GM18951 (cell line): ENCODE data around the gene CACNA1D.

Source experiments
- POLR2A ChIP-seq: IDR thresholded peaks from 4 replicates; pipeline ENCODE4 v1.6.1; 2011; ENCODE audit warnings: mild to moderate bottlenecking; ENCODE audit not compliant: insufficient read length, insufficient read depth; ENCODE audit errors: extremely low read depth
- in situ Hi-C: fragments of 300-500 bp; cut with MboI; formaldehyde crosslinking; loops from one replicate; pipeline ENCODE4 v1.12.0; 2022; ENCODE audit warnings: low sequenced_read_pairs, mixed read lengths, inconsistent platforms; ENCODE audit not compliant: unreplicated experiment

The CACNA1D gene

DNA sequence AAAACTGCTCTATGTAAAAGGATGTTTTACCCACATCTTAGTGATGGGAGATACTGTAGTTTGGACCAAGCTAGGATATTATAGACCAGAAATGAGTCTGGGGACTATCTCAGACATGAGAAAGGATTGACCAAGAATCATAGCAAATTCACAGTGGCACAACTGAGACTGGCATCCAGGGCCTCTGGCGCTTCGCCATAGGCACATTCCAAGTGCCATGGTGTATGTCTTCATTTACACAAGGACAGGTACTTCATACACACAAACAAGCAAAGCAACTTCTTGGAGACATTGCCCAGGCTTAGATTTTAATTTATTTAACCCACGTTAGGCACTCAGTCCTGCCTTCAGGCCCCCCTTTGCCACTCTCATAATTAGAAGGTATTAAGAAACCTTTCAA, 28.9 kb downstream of the CACNA1D start:
- TF ChIP-seq POLR2A, result no peak
- in situ Hi-C loops, result no loop called here

DNA sequence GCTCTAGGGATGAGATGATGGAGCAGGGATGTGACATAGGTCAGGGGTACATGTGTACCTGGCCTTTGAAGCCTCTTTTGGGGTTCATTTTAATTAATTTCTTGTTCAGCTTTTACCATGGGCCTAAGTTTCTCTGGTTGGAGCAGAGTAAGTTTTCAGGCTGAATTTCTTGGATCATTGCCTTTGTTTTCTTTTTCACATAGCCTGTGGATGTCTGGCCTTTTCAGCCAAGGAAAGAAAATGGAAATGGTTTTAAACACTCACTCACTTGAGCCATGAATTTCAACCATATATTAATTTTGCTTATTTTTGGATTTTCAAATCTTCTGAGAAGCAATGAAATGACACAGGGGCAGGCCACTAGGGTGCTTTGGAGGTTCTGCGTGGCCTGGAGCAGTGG, 30.2 kb downstream of the CACNA1D start:
- TF ChIP-seq POLR2A, result no peak
- in situ Hi-C loops, result no loop called here

DNA sequence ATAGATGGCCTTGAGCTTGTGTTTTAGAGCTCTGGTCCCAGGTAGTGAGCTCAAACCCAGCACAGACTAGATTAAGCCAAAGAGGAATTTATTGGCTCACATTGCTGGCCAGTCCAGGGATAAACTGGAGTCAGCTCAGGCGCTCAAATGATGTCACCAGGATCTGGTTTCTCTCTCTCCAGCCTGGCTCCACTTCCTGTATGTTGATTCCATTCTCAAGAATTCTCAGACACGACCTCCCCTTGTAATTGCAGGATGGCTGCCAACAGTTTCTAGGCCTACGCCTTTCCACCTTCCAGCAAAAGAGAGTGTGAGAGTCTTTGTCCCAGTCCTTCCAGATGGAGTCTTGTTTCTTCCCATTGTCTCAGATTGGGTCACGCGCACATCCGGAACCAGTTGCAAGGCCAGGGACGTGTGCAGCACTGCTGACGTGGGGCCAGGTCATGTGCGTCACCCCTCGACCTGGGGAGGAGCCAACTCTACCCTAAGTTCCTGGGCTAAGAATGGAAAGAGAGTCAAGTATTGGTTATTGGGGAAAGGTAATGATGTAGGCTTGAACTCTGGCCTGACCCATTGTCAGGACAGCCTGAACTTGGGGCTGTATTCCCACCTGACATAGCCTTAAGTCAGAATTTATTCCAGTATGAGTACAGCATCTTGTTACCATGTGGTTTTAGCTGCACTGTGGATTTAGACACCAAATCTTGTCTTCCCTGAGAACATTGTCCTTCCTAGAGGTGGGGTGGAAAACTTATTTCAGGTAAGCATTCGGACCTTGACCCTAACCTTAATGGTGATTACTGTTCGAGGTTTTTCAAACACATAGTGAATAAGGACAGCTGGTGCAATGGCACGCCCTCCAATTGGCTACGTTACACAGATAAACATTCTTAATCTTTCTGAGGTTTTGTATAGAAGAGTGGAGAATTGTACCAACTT, 31.6 kb downstream of the CACNA1D start:
- TF ChIP-seq POLR2A, result no peak
- in situ Hi-C loops, result no loop called here

DNA sequence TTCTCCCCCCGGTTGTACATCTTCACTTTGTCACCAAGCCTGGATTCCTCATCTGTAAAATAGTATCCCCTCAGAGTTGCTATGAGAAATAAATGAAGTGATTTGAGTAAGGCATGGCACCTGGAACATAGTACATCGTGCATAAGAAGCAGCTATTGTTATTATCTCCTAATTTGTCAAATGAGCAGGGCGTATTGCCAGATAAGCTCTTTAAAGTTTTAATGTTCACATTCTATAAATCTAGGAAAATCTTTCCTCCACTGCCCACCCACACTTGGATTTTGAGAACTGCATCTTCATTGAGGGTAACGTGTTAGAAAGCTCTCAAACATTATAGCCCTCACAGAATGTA, 32.3 kb downstream of the CACNA1D start:
- no peak for TF ChIP-seq POLR2A
- in situ Hi-C loops, result no loop called here

DNA sequence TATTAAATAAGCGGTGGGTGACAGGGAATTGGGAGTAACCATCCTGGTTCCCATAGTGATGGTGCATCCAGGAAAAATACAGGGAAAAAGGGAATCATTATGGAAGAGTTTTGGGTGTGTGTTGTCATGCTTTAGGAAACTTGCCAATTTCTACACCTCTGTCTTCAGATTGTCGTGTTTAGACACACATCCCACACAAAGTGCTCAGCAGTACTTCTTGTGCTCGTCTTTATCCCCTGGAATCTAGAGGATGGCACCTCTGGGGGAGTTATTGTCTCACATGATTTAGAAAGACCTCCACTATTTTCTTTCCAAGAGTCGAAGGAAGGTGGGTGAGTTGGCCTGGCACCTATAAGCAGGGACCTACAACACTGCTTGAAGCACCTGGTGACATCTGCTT, 35.8 kb downstream of the CACNA1D start:
- TF ChIP-seq POLR2A, result no peak
- in situ Hi-C loops, result no loop called here

DNA sequence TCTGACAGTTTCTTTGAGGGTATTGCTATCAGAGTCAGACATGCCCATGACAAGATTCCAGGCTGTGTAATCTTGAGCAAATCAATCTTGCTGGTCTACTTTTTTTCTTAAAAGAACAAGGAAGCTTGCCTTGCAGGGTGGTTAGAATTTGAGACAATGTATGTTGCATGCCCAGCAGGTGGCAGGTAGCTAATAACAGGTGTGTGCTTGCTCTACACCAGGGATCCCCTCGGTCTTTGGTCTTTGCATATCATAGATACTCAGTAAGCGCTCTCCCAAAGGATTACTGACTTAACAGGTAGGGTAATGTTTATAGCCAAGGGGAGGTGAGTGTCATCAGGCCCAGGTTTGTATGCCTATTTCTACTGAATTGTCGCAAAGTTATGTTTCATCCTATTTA, 37.3 kb downstream of the CACNA1D start:
- in situ Hi-C loops, result no loop called here
- no peak for TF ChIP-seq POLR2A

DNA sequence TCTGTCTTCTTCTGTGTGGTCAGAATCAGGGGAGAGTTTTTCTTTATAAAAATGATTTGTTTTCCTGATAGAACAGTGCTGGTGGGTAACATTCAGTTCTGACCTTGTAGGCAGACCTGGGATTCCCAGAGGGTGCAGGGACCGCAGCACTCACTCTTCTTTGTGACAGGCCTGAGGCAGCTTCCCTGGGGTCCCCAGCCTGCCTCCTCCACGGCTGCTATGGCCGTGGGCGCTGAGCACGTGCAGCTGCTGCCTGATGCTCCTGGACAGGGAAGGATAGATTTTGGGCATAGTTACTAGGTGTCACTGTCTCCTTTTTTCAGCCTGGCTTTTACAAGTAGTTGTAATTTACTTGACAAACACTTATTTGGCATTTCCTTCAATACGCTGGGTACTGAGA, 39.1 kb downstream of the CACNA1D start:
- no peak for TF ChIP-seq POLR2A
- in situ Hi-C loops, result no loop called here

DNA sequence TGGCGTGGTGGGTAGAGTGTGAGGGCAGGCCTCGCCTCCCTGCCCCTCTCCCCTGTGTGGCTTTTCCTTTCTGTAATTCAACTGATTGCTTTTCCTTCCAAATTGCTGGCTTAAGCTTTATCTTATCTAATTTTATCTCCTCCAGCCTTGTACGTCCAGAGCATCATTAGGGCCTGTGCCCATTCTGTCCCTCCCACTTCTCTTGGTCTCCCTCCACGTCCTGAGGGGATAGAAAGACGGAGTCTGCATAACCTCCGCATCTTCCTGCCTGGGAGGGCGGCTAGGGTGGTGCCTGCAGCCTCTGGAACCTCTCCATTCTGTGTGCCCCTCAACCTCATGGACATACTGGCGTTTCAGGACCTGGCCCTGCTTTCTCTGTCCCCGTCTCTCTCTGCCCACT, 39.8 kb downstream of the CACNA1D start:
- in situ Hi-C loops, result no loop called here
- no peak for TF ChIP-seq POLR2A

DNA sequence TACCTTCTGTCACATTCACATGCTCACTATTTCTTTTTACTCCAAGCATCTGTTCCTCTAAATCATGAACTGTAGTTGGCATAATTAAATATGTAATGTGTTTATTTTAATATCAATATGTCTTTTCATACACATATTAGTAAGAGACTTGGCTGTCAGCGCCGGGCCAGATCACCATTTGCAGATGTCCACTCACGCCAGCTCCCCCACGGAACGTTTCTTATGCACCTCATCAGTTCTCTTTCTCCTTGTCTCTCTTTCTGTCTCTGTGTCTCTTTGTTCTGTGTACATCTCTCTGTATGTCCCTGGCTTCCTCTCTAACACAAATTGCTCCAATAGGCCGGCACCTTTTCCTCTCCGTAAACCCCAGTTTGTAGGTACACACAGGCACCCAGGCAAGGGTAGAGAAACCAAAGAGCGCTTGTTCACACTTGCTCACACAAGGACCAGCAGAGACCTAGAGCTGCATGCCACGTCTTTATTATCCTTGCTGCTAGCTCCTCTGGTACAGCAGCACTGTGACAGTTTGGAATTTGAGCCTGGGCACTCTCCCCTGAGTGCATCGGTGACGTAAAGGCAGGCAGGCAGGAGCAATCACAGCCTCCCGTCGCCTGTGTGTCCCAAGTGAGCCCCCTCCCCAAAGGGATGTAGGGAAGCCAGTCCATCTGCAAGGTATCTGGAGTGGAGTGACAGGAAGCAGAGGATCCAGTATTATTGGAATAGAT, 40.4 kb downstream of the CACNA1D start:
- TF ChIP-seq POLR2A, result no peak
- in situ Hi-C loops, result no loop called here

DNA sequence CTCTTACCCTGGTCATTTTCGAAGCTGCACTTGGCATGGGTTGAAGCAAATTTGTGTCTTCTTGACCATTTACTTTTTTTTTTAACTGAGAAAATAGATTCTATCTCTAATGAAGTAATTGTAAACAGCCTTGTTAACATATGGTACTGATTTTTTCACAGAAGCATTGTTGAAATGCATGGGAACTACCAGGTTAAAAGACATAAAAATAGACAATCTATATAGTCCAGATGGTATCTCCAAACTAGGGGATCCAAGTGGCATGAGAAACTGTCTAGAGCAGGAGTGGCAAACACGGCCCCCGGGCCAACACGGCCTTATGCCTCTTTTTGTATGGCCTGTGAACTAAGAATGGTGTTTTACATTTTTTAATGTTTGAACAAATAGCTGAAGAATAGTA, 41.9 kb downstream of the CACNA1D start:
- TF ChIP-seq POLR2A, result no peak
- in situ Hi-C loops, result no loop called here

DNA sequence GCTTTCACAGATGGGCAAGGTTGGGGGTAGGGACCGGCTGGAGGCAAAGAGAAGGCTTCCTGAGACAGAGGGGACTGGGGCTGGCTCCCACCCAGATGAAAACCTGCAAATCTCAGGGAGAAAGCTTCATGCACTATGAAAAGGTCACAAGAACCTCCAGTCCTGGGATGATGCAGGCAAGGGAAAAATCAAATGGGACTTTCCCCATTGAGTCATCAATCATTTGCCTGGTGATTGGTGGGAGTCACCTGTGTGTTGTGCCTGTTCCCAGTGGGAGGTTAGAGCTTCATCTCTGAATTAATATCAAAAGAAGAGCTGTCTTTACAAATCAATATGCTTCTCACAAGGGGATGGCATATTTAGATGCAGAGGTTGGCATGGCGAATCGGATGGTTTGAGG, 49.9 kb downstream of the CACNA1D start:
- TF ChIP-seq POLR2A, result no peak
- in situ Hi-C loops, result no loop called here

DNA sequence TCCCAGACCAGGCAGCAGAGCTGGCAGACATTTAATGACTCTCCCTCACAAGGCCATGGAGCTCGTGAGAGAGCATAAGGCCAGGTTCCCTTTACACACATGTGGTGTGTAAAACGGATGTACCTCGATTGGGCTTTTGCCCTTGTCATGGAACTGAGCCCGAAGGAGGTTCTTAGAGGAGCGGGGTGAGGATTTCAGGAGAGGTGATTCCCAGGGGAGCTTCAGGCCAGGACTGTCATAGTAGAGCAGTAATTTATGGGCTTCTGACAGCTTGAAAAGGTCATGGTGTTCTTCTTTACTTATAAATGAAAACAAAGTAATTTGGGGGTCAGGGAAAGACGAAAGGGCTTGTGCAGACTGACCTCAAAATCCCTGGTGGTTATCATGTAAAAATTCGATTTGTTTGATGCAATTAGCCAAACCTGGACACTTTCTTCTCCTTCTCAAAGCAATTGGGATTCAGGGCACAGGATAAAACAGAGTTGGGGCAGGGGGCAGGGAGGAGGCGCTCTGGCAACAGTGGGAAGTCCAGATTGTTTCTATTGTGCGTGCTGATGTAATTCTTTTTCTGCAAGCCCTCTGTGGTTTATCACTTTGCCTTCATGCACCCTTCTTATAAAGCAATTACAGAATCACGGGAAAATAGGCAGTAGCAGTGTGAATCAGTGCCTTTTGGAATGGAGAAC, 51.0 kb downstream of the CACNA1D start:
- in situ Hi-C loops, result no loop called here

DNA sequence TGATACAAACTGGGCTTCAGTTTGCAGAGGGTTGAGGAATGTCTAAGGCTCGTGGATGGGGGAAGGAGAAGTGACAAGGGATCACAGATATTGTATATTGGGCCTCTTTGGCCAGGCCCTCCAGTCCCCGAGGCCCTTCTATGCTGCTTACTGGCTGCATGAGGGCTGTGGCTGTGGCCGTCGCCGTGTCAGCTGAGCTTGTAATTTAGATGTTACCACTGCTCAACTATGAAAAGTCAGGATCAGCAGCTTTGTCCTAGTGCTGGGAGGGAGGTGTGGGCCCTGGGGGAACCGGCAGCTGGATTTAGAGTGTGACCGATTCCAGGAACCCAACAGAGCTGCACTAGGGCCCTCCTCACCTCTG, 51.6 kb downstream of the CACNA1D start:
- in situ Hi-C loops, result no loop called here
- no peak for TF ChIP-seq POLR2A

More for the DNA sequence above, 51.0 kb downstream of the CACNA1D start:
- TF ChIP-seq POLR2A, result no peak
